Body of pancreas (tissue), 4 donors: Measurements from ENCODE around the gene L3MBTL2. TPM values are rescaled to one million over a fixed set of nuclear protein-coding genes. Genes with fewer than 3 reads are reported as not detected.

Experiments used
- ATAC-seq: fragments of 150-250 bp; one replicate; pipeline ENCODE4 v1.9.1; 2016
- DNase-seq, 4 donors: peaks; one replicate each; pipeline ENCODE4 v3.0.0-alpha.2; 2019
- H3K27ac ChIP-seq, 4 donors: fragments of 200-600 bp; sonication (generic); 1 replicate in 3 of 4; 2 replicates in 1 of 4; pipeline versions ENCODE4 v1.5.1 to v1.6.1; 2016 to 2019; ENCODE audit warnings: mild to moderate bottlenecking in 1 of 4, mixed read lengths in 1 of 4, moderate library complexity in 1 of 4
- H3K27me3 ChIP-seq, 2 donors: fragments of 200-600 bp; sonication (generic); one replicate each; pipeline ENCODE4 v1.6.0; 2016; ENCODE audit warnings: mild to moderate bottlenecking in 1 of 2
- H3K36me3 ChIP-seq, 2 donors: fragments of 200-600 bp; sonication (generic); replicated peaks in 1 of 2; 2 replicates each; pipeline ENCODE4 v1.5.1; 2016; ENCODE audit warnings: low read depth in 2 of 2; ENCODE audit not compliant: insufficient read depth in 1 of 2
- H3K4me1 ChIP-seq: fragments of 200-600 bp; sonication (generic); one replicate; pipeline ENCODE4 v1.6.0; 2016
- H3K4me3 ChIP-seq, 2 donors: fragments of 200-600 bp; sonication (generic); 1 replicate in 1 of 2; 2 replicates in 1 of 2; pipeline ENCODE4 v1.5.1; 2016 to 2019
- H3K9me3 ChIP-seq, 3 donors: fragments of 200-600 bp; sonication (generic); 1 replicate in 2 of 3; 2 replicates in 1 of 3; pipeline ENCODE4 v1.5.1; 2016
- CTCF ChIP-seq, 7 experiments: fragments of 450-650 bp in 4 of 7; fragments of 200-600 bp in 3 of 7; sonication (generic) in 3 of 7; IDR thresholded peaks; one replicate each; pipeline ENCODE4 v1.5.1; 2016 to 2019; ENCODE audit warnings: antibody characterized with exemption in 7 of 7
- POLR2A ChIP-seq, 3 donors: fragments of 450-650 bp; IDR thresholded peaks; one replicate each; pipeline ENCODE4 v1.6.1; 2016; ENCODE audit warnings: antibody characterized with exemption in 3 of 3, mild to moderate bottlenecking in 2 of 3
- WGBS, 2 donors: methylation state at CpG; one replicate each; pipeline ENCODE4 v1.1.5; 2017; 5-methylcytosine and 5-hydroxymethylcytosine counted together
- intact Hi-C: fragments of 100-400 bp; cut with DNase I; formaldehyde crosslinking; loops from one replicate; pipeline ENCODE4 v1.15.1; 2023
- microRNA-seq, 2 donors: library from miRNA; unstranded; fragments of <30 nt; microRNA quantifications; one replicate each; pipeline ENCODE4, GENCODE V29; 2016; ENCODE audit warnings: borderline number of aligned reads in 2 of 2, borderline replicate concordance in 2 of 2
- small RNA-seq: library from RNA; depleted of rRNA; stranded (forward); fragments of <200 nt; gene quantifications from one replicate; pipeline ENCODE3, GENCODE V24; 2016
- total RNA-seq, 2 donors: library from RNA; depleted of rRNA; stranded (reverse); fragments of >200 nt; gene quantifications; one replicate each; pipeline ENCODE4 v1.1.0, GENCODE V29; 2016

Gene L3MBTL2
- total RNA-seq, 2 donors from 2014 or later = 5.7 to 21.1 TPM

- no peak for DNase-seq
- Histone ChIP-seq H3K4me1 (peaks cover 12% of the 10 kb centered on the region), H3K36me3 (peaks cover 0 to 14% of the 10 kb centered on the region in 2 donors), H3K9me3 (no peaks in the 10 kb centered on the region), H3K4me3 (no peak overlapping the region), H3K27me3 (no peaks in the 10 kb centered on the region), H3K27ac (no peak overlapping the region)
- intact Hi-C loops = no loop called here
- no peak for ATAC-seq
- 95 to 100% methylated on average over 2 of the region's 2 CpGs for WGBS, 2 donors
- TF ChIP-seq CTCF (IDR thresholded peaks at IDR 0.05) (no peak), POLR2A (IDR thresholded peaks at IDR 0.05) (no peak)
Measured at GRCh38 chr22:41280854-41281253, 75.7 kb downstream of the L3MBTL2 start.

Small RNAs within 50 kb of the gene (microRNA-seq; reads per million reads assigned to microRNA genes)
- 0 to 0.47 reads per million in 2 donors for gene MIR6889

Small RNAs within 50 kb of the gene (small RNA-seq; reads per million reads assigned to genes)
- gene MIR6889 (not detected), gene RNU6-375P (not detected)

Other genes with a start within 250 kb of the L3MBTL2 start
- 10 to 100 TPM; 35.0 to 68.2 TPM for gene EP300, start 112.7 kb upstream of the L3MBTL2 start, total RNA-seq
- 1 to 10 TPM; 1.8 to 6.3 TPM for gene CHADL, start 35.6 kb downstream of the L3MBTL2 start, total RNA-seq
- 10 to 100 TPM; 45.4 to 62.3 TPM for gene RANGAP1, start 80.9 kb downstream of the L3MBTL2 start, total RNA-seq
- 10 to 100 TPM; 29.8 to 34.3 TPM for gene ZC3H7B, start 96.2 kb downstream of the L3MBTL2 start, total RNA-seq
- gene TEF, start 176.6 kb downstream of the L3MBTL2 start, total RNA-seq = 10 to 100 TPM; 10.9 to 29.0 TPM
- gene TOB2, start 241.5 kb downstream of the L3MBTL2 start, total RNA-seq = 10 to 100 TPM; 23.1 to 27.2 TPM